IPS-18c (cell line): Measurements from ENCODE around the gene PALD1.

Experiments used
- H3K4me3 ChIP-seq: 2 replicates; pipeline ENCODE4 v1.7.0; 2013; ENCODE audit warnings: low read depth, mild to moderate bottlenecking, low read length, moderate library complexity; ENCODE audit not compliant: insufficient read depth
- H3K9me3 ChIP-seq: one replicate; pipeline ENCODE4 v1.6.1; 2013; ENCODE audit warnings: mild to moderate bottlenecking, low read length, moderate library complexity; ENCODE audit not compliant: control insufficient read depth, insufficient read depth

The PALD1 gene

DNA sequence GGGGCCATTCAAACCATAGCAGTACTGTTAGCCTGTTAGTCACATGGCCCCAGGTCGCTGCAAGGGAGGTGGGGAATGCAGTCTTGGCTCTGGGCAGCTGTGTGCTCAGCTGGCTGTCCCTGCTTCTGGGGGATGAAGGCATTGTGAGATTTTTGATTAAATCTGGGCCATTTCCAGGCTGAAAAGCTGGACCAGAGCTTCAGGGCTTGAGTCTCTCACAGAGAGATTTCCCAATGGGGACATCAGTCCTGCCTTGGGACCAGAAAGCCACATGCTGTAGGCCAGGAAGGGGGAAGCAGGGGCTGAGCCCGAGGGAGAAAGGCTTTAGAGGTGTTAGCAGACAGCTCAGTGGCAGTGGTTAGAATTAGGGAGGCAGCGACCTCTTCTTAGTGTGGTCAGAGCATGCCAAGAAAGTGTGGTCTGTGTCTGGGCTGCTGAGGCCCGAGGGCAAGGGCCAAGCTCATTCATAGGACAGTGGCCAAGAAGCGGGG is 33.6 kb downstream of the PALD1 start:
- H3K9me3 ChIP-seq = peaks cover 3% of the 10 kb centered on the region
- H3K4me3 ChIP-seq = no peak overlapping the region

DNA sequence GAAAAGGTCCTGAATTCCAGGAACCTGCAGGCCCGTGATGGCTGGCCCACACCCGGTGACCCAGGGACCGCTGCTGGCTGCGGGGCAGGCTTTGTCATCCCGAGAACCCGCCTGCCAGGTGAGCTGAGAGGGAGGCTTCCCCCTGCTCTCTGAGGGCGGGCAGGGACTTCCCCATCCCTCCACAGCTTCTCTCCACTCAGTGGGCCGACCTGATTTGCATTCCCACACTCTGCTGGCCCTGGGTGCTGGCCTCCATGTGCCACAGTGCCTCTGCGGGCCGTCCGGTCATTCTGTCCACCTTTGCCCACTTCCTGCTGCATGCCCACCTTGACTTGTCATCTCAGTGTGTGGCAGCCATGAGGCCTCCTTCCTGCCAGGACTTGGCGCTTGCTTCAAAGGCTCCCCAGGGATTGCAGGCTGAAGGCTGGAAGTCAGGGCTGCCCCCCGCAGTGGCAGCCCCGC is 35.3 kb downstream of the PALD1 start:
- H3K9me3 ChIP-seq = no peaks in the 10 kb centered on the region
- no peak overlapping the region for H3K4me3 ChIP-seq

DNA sequence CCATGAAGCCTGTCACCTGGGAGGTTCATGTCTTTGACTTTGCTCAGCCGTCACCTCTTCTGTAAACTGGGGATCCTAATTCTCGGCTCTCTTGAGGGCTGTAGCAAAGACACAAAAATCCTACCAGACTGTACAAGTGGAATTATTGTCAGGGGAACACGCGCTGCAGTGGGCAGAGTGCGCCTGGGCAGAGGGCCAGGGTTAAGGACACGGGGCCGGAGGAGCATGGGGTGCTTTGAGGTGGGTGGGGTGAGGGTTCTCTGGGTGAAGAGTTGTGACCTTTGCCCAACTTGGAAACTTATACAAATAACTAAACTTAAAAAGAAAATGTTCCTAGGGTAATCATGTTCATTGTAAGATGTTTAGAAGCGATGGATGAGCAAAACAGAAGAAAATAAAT is 36.0 kb downstream of the PALD1 start:
- no peaks in the 10 kb centered on the region for H3K9me3 ChIP-seq
- no peak overlapping the region for H3K4me3 ChIP-seq

DNA sequence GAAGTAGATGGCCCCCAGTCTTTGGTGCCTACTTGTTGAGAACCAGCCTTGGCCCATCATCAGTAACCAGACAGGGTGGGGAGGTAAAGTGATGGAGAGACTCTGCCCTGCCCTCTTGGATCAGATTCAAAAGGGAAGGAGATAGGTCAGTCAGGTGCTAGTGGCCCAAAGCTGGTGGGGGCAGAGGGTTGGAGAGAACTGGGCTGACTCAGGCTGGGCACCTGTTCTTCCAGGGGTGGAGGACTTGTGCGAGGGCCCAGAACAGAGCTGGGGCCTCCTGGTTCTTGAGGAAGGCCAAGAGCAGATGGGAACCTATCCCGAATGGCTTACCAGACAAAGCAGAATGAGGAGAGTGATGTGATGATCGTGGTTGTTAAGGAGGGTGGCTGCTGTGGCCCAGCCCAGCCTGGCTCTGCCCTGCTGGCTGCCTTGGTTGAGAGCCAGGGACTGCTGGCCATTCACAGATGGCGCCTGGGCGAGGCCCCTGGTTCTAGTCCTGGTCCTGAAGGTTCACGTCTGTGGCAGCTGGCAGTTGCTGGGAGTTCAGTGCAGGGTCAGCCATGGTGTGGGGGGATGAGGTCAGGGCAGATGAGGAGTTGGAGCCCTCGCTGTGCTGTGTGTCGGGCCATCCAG is 36.6 kb downstream of the PALD1 start:
- no peaks in the 10 kb centered on the region for H3K9me3 ChIP-seq
- H3K4me3 ChIP-seq = no peak overlapping the region

DNA sequence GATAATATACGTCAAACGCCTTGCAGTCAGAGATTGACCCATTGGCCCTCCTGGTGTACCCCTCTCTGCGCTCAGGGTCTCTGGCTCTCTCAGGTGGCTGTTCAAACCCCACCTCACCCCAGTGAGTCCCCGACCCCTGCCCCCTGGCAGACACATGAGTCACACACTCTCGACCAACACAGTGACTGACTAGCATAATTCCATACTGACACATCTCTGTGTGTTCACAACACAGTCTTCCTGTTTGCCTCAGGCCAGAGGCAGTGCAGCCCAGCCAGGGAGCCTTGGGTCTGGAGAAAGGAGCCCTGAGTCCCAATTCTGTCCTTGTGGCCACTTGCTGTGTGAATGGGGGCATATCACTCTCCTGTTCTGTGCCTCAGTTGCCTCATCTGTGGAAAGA is 40.1 kb downstream of the PALD1 start:
- no peak overlapping the region for H3K4me3 ChIP-seq
- no peaks in the 10 kb centered on the region for H3K9me3 ChIP-seq

DNA sequence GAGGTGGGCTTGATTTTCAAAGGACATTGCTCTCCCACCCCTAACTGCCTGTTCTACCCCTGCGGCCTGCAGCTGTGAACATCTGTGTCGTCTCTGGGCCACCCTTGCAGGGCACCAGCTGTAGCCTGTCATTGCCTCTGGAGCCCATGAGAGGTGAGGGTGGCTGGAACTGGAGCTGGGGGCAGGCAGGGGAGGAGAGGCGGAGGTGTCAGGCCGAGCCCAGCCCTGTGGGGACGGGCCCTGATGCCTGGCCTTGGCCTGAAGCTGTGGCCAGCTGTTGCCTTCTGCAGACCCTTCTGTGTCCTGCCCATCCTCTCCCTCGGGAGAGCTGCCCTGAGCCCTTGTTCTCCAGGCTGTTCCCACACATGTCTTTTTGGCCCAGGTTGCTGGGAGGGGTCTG is 44.5 kb downstream of the PALD1 start:
- H3K9me3 ChIP-seq = no peaks in the 10 kb centered on the region
- H3K4me3 ChIP-seq = no peak overlapping the region

DNA sequence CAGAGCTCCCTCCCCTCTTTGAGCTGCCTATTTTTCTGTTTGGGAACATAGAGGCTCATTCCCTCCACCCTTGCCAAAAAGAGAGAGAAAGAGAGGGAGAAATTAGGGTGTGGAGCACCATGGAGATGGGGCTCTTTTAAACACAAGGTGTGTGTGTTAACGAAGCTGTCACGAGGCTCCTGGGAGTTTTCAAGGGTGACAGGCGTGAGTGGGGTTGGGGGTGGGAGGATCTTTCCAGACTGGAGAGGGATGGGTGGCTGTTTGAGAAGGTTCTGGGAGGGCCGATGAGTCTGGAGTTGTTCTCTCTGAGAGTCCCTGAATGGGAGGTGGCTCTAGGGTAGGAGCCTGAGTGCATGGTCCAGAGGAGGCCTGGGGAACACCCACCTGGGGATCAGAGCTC is 45.0 kb downstream of the PALD1 start:
- H3K4me3 ChIP-seq = no peak overlapping the region
- no peaks in the 10 kb centered on the region for H3K9me3 ChIP-seq

DNA sequence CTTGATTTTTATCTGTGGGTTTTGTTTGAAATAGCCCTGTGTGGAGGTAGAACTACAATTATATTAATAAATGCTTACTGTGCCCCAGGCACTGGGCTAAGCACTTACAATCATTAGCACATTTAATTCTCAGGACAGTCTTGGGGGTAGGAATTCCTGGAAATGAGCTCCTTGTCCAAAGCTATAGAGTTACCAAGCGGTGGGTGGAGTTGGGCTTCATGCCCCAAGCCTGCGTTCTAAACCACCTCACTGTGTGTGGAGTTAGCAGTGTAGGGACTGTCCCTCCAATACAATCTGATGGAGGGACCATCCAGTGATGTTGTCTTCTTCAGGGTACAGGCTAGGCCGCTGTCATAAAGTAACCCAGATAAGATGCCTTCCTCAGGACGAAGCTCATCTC is 49.7 kb downstream of the PALD1 start:
- no peaks in the 10 kb centered on the region for H3K9me3 ChIP-seq
- H3K4me3 ChIP-seq = no peak overlapping the region

DNA sequence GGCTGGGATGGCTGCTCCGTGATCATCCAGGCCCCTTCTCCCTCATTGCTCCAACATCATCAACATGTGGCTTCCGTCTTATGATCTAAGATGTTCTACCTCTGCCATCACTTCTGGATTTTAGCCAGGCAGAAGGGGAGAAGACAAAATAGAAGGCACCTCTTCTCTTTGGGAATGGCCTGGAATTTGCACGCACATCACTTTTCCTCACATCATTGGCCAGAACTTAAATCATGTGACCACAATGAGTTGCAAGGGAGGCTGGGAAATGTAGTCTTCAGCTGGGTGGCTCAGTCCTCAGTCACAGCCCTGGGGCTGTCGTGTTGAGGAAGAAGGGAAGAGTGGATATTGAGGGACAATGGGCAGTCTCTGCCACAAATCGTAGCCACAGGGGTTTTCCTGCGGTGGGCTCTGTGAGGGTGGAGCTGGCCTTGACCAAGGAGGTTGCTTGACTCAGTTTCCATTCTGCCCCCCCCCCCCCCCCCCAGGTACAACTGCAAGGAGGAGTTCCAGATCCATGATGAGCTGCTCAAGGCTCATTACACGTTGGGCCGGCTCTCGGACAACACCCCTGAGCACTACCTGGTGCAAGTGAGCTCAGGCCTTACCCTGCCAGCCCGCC is 50.3 kb downstream of the PALD1 start:
- Histone ChIP-seq H3K4me3 (no peak overlapping the region), H3K9me3 (no peaks in the 10 kb centered on the region)

DNA sequence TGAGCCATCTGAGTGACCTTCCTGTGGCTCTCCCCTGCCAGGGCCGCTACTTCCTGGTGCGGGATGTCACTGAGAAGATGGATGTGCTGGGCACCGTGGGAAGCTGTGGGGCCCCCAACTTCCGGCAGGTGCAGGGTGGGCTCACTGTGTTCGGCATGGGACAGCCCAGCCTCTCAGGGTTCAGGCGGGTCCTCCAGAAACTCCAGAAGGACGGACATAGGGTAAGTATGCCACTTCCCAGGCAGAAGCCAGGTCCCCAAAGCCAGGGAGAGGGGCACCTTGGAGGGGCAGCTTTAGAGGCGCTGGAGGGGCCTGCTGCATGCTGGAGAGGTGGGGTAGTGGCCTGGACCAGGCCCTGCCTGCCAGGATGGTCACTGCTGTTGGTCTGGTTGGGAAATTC is 51.3 kb downstream of the PALD1 start:
- no peak overlapping the region for H3K4me3 ChIP-seq

DNA sequence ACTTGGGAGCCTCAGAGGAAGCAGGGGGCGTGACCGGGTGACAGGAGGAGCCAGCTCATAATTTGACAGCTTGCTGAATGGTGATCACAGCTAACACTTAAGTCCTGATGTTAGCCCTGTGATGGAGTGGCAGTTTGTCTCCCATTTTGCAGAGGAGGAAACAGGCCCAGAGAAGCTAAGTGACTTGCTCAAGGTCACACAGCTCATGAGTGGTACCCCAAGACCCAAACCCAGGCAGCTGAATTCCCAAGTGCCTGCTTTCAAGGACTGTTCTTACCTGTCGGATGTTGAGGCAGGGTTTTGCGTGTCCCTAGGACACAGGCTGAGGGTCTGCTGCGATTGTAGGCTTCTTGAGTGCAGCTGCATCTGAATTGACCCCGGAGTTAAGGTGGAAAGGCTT is 51.7 kb downstream of the PALD1 start:
- Histone ChIP-seq H3K4me3 (no peak overlapping the region), H3K9me3 (no peaks in the 10 kb centered on the region)

More for the DNA sequence above, 51.3 kb downstream of the PALD1 start:
- H3K9me3 ChIP-seq = no peaks in the 10 kb centered on the region

DNA sequence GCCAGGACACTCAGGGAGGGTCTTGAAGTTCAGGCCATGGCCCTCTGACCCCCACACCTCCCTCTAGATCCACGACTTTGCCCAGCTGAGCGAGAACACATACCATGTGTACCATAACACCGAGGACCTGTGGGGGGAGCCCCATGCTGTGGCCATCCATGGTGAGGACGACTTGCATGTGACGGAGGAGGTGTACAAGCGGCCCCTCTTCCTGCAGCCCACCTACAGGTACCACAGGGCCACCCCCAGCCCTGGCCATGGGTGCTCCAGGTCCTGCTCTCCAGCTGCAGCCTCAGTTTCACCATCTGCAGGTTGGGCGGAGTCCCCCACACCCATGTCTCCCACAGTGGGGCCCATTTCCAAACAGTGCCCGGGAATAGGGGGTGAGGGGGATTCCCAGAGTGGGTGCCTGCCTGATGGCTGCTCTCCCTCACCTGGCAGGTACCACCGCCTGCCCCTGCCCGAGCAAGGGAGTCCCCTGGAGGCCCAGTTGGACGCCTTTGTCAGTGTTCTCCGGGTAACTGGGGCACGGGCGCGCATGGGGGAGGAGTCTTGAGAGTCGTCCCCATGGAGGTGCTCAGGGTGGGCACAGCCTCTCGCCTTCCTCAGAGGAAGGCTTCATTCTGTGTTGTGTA is 54.1 kb downstream of the PALD1 start:
- no peak overlapping the region for H3K4me3 ChIP-seq
- H3K9me3 ChIP-seq = no peaks in the 10 kb centered on the region

DNA sequence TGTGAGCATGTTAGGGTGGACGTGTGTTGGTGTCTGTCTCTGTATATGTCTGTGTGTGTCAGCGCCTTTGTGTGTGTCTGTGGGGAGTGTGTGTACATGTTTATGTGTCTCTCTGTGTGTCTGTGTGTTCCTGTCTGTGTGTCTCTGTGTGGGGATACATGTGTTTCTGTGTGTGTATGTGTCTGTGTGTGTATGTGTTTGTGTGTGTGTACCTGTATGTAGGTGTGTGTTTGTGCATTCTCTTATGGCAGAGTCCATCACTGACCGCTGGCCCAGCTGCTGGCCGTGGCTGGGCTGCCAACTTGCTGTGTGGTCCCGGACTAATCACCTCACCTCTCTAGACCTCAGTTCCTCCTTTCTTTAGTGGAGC is 54.6 kb downstream of the PALD1 start:
- H3K4me3 ChIP-seq = no peak overlapping the region
- no peaks in the 10 kb centered on the region for H3K9me3 ChIP-seq

DNA sequence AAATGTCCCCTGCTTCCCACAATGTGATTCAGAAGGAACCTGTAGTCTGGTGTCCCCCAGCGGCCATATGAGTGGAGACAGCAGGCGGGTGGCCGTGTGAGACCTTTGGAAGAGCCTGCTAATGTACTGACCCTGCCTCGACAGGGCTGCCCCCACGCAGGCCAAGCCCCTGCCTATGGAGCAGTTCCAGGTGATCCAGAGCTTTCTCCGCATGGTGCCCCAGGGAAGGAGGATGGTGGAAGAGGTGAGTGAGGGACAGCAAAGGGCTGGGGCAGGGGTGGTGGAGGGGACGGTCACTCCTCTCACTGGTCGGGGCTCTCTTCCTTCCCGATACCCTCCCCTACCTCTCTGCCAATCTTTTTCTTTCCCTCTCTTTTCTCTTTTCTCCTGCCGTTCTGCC is 55.7 kb downstream of the PALD1 start:
- Histone ChIP-seq H3K9me3 (no peaks in the 10 kb centered on the region), H3K4me3 (no peak overlapping the region)

DNA sequence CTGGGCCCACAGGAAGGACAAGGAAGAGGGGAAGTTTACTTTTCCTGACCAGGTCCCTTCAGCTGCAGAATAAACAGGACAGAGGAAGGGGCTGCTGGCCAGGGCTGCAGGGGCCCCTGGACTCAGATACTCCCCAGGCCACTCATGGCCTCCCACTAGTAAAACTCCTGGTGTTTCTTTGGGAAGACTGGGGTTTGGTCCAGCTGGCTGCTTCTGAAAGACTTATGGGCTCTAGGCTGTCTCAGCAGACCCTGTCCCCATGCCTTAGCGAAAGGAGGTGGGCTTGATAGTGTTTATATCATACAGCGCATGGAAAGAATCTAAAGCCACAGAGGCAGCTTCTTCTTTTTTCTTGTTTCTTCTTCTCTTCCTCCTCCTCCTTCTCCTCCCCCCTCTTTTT is 56.4 kb downstream of the PALD1 start:
- no peaks in the 10 kb centered on the region for H3K9me3 ChIP-seq
- no peak overlapping the region for H3K4me3 ChIP-seq

DNA sequence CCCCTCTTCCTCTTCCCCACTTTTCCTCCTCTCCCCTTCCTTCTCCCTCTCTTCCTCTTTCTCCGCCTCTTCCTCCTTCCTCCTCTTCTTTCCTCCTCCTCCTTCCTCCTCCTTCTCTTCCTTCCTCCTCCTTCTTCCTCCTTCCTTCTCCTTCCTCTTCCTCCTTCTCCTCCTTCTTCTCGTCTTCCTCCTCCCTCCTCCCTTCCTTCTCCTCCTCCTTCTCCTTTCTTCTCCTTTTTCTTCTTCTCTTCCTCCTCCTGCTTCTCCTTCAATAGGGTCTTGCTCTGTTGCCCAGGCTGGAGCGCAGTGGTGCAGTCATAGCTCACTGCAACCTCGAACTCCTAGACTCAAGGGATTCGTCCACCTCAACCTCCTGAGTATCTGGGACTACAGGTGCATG is 56.9 kb downstream of the PALD1 start:
- Histone ChIP-seq H3K4me3 (no peak overlapping the region), H3K9me3 (no peaks in the 10 kb centered on the region)

DNA sequence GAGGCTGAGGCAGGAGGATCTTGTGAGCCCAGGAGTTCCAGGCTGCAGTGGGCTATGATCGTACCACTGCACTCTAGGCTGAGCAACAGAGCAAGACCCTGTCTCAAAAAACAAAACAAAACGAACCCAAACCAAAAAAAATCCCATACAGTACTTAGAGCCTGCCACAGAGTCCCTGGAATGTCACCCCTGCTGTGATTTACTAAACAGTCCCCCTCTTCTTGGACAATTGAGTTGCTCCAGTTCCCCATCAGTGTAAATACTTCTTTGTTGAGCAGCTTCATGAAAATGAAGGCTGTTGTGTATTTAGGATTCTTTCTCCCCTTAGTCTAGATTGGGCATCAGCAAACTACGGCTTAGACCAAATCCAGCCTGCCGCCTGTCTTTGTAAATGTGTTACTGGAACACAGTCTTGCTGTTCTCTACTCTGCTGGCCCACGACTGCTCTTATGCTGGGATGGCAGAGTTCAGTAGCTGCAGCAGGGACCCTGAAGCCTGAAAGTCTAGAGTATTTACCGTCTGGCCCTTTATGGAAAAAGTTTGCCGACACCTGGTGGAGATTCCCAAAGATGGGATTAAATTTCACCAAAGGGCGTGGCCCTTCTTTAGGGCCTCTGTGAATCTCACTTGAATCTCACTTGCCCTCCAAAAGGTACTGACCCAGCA is 57.8 kb downstream of the PALD1 start:
- H3K4me3 ChIP-seq = no peak overlapping the region; the same call in 1 of the 2 replicates
- H3K9me3 ChIP-seq = no peaks in the 10 kb centered on the region
